HG02981 (cell line): ENCODE results near the gene SLC25A20.
"Not testable (repeated sequence)": the region's sequence is repeated elsewhere in the genome, so short reads cannot be mapped to it uniquely, and the experiment has no call there.

Source experiments
- ATAC-seq: cut with Tn5 transposase; IDR thresholded peaks from one replicate; pipeline ENCODE4 v1.9.1; 2021; ENCODE audit warnings: mild to moderate bottlenecking, moderate library complexity; ENCODE audit not compliant: unreplicated experiment

SLC25A20 gene

GRCh38 chr3:48847504-48848423 lies 50.9 kb downstream of the SLC25A20 start, which contains the start of gene PRKAR2A:
Gene PRKAR2A, minus strand, starts transcription at chr3:48847874. Its CDS starts 278 bp downstream, at chr3:48847596.
- peak; percentile 88 for ATAC-seq

- peak; percentile 9 for ATAC-seq
These were observed 51.6 kb downstream of the SLC25A20 start for GRCh38 chr3:48847053-48847503.

DNA sequence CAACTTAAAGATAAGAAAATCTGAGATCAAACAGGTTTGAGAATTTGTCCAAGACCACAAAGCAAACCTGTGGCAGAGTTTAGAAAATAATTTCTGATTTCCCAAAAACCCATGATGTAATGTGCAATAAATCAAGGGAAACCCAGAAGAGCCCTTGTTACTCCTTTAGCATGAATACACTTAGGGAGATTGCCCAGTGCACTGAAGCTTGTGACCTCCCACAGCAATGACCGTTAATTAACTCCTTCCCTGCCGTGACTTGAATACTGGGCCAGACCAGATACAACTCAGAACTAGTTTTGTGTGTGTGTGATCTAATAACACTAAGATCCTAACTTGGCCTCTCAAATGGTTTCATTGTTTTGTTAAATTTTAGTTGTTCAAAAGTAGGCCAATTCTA lies 53.5 kb downstream of the SLC25A20 start:
- ATAC-seq = no peak

DNA sequence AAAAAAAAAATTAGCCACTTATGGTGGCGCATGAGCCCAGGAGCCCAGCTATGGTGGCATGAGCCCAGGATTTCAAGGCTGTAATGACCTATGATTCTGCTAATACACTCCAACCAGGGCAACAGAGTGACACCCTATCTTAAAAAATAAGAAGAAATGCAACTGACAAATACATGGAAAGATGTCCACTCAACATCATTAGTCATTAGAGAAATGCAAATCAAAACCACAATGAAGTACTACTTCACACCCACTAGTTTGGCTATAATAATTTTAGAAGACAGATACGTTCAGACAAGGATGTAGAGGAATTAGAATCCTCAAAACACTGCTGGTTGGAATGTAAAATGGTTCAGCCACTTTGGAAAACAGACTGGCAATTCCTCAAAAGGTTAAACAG lies 61.5 kb downstream of the SLC25A20 start:
- ATAC-seq = no peak

- no peak for ATAC-seq
These were observed 62.9 kb downstream of the SLC25A20 start for GRCh38 chr3:48835650-48836366.

- no peak for ATAC-seq
These were observed 66.0 kb downstream of the SLC25A20 start for GRCh38 chr3:48832684-48833083.

DNA sequence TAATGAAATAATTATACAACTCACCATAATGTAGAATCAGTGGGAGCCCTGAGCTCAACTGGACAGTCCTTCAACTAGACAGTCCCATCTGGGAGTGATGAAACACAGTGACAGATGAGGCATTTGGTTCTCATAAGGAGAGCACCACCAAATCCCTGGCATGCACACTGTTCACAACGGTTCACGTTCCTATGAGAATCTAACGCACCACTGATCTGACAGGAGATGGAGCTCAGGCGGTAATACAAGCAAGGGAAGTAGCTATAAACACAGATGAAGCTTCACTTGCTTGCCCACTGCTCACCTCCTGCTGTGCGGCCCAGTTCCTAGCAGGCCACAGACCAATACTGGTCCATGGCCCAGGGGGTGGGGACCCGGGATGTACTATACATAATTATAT lies 68.0 kb downstream of the SLC25A20 start:
- ATAC-seq = no peak

DNA sequence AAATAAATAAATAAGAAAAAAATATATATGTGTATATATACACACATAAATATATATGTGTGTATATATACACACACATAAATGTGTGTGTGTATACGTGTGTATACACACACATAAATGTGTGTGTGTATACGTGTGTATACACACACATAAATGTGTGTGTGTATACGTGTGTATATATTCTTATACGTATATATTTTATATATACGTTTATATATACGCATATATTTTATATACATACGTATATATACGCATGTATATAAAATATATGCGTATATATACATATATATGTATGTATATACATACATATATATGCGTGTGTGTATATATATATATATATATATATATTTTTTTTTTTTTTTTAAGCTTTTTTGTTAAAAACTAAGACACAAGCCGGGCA lies 69.2 kb downstream of the SLC25A20 start:
- not testable (repeated sequence) for ATAC-seq

GRCh38 chr3:48827874-48828273 lies 70.8 kb downstream of the SLC25A20 start:
- ATAC-seq = not testable (repeated sequence)

GRCh38 chr3:48826451-48826850 lies 72.2 kb downstream of the SLC25A20 start:
- ATAC-seq = no peak

DNA sequence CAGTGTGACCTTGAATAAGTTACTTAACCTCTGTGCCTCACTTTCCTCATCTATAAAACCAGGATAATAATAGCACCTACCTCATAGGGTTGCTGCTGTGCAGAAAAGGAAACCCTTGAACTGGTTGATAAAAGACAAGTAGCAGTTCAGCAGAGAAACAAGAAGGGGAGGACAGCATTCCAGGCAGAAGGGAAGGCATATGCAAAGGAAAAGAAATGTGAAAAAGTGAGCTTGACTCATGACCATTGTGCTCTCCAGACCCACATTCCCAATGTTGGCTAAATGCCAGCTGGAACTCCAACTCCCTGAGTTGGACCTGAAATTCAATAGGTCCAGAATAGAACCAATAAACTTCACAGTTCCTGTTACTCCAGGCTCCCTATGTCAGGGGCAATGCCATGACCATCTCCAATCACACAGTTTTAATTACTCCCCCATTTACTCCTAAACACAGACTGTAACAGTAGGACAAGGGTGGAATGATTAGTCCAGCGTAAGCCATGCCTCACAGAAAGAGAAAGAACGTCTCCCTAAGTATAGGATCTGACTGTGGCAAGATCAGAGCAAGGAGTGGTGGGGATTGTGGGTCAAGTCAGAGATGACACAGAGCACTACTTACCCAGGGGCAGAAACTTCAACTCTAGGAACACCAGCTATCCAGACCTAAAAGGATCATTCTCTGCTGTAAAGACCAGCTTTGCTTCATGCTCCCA lies 77.9 kb downstream of the SLC25A20 start:
- ATAC-seq = no peak

GRCh38 chr3:48819234-48820221 lies 79.2 kb downstream of the SLC25A20 start:
- ATAC-seq = no peak

- ATAC-seq = no peak
These were observed 87.2 kb downstream of the SLC25A20 start for GRCh38 chr3:48811524-48811923.
